SK-N-SH (cell line): ENCODE results near the gene IQCK. TPM values are rescaled to one million over a fixed set of nuclear protein-coding genes. Genes with fewer than 3 reads are reported as not detected.

ENCODE experiments used
- CTCF ChIA-PET: fragments of 300-600, 350-600 bp; formaldehyde crosslinking; extraction: SDS; loops from one replicate; lab custom pipeline; 2021; lab: Yijun Ruan, JAX
- POLR2A ChIA-PET: fragments of 350-600 bp; sonication (Branson Sonifier 250); formaldehyde crosslinking; extraction: SDS; loops from one replicate; lab custom pipeline; 2020; ENCODE audit warnings: antibody characterized with exemption, inconsistent platforms; lab: Yijun Ruan, JAX
- DNase-seq: peaks from one replicate; pipeline ENCODE4 v3.0.0; 2012
- H2AFZ ChIP-seq: fragments of 200-600 bp; sonication (generic); 2 replicates; pipeline ENCODE4 v1.8.1; 2016; ENCODE audit warnings: antibody characterized with exemption, mild to moderate bottlenecking, low read depth
- H3F3A ChIP-seq: fragments of 200-600 bp; sonication (generic); replicated peaks from 2 replicates; pipeline ENCODE3; 2016; ENCODE audit warnings: antibody characterized with exemption, mild to moderate bottlenecking; ENCODE audit not compliant: insufficient read depth
- H3K27ac ChIP-seq, 2 experiments: fragments of 200-500 bp in 1 of 2; fragments of 200-600 bp in 1 of 2; sonication (Bioruptor generic) in 1 of 2; sonication (generic), shearing (Covaris generic) in 1 of 2; 2 replicates each; pipeline versions ENCODE4 v1.5.1 to v1.6.1; 2014 to 2016; ENCODE audit warnings: low read depth in 2 of 2, inconsistent platforms in 1 of 2, low read length in 1 of 2, mild to moderate bottlenecking in 1 of 2, mixed read lengths in 1 of 2
- H3K27me3 ChIP-seq: fragments of 200-600 bp; sonication (generic), shearing (Covaris generic); 2 replicates; pipeline ENCODE4 v1.6.1; 2016; ENCODE audit warnings: mixed run types; ENCODE audit not compliant: insufficient read depth
- H3K36me3 ChIP-seq, 2 experiments: fragments of 200-500 bp in 1 of 2; fragments of 200-600 bp in 1 of 2; sonication (Bioruptor generic) in 1 of 2; sonication (generic) in 1 of 2; replicated peaks in 1 of 2; 2 replicates each; pipeline versions ENCODE3 to v1.5.1; 2014 to 2016; ENCODE audit warnings: low read length in 1 of 2, mild to moderate bottlenecking in 1 of 2; ENCODE audit not compliant: insufficient read depth in 2 of 2, control insufficient read depth in 1 of 2
- H3K4me1 ChIP-seq, 2 experiments: fragments of 200-500 bp in 1 of 2; fragments of 200-600 bp in 1 of 2; sonication (Bioruptor generic) in 1 of 2; sonication (generic), shearing (Covaris generic) in 1 of 2; 2 replicates each; pipeline versions ENCODE4 v1.5.1 to v1.6.1; 2014 to 2016; ENCODE audit warnings: low read depth in 1 of 2, low read length in 1 of 2, mixed run types in 1 of 2; ENCODE audit not compliant: insufficient read depth in 2 of 2, control insufficient read depth in 1 of 2
- H3K4me2 ChIP-seq: fragments of 200-600 bp; sonication (generic), shearing (Covaris generic); 2 replicates; pipeline ENCODE4 v1.6.1; 2017; ENCODE audit warnings: mixed run types
- H3K4me3 ChIP-seq, 2 experiments: fragments of 200-500 bp in 1 of 2; fragments of 200-600 bp in 1 of 2; sonication (Bioruptor generic) in 1 of 2; sonication (generic), shearing (Covaris generic) in 1 of 2; 2 replicates each; pipeline versions ENCODE4 v1.5.1 to v1.8.1; 2014 to 2016; ENCODE audit warnings: low read depth in 2 of 2, inconsistent platforms in 1 of 2, low read length in 1 of 2, mild to moderate bottlenecking in 1 of 2, mixed read lengths in 1 of 2, moderate library complexity in 1 of 2
- H3K79me2 ChIP-seq: fragments of 200-600 bp; sonication (generic); 2 replicates; pipeline ENCODE4 v1.8.1; 2017; ENCODE audit warnings: mild to moderate bottlenecking; ENCODE audit not compliant: insufficient read depth
- H3K9ac ChIP-seq: fragments of 200-600 bp; sonication (generic); 2 replicates; pipeline ENCODE4 v1.6.1; 2017; ENCODE audit warnings: mixed run types
- H3K9me2 ChIP-seq: fragments of 200-600 bp; sonication (generic); 2 replicates; pipeline ENCODE4 v1.6.1; 2017; ENCODE audit warnings: mixed run types
- H3K9me3 ChIP-seq: fragments of 200-600 bp; sonication (generic); 2 replicates; pipeline ENCODE4 v1.6.1; 2017; ENCODE audit warnings: mixed run types, mild to moderate bottlenecking, moderate library complexity
- H4K20me1 ChIP-seq: fragments of 200-600 bp; sonication (generic); 2 replicates; pipeline ENCODE4 v1.6.1; 2017; ENCODE audit warnings: mild to moderate bottlenecking, mixed run types; ENCODE audit not compliant: insufficient read depth
- ELF1 ChIP-seq: IDR thresholded peaks from 2 replicates; pipeline ENCODE4 v1.4.0; 2012
- EP300 ChIP-seq, 2 experiments: IDR thresholded peaks; 2 replicates each; pipeline versions ENCODE4 v1.4.0 to v1.6.1; 2012; ENCODE audit warnings: borderline replicate concordance in 1 of 2, low read depth in 1 of 2, low read length in 1 of 2
- FOSL2 ChIP-seq: IDR thresholded peaks from 2 replicates; pipeline ENCODE4 v1.4.0; 2012; ENCODE audit warnings: low read depth, mild to moderate bottlenecking, moderate library complexity, borderline replicate concordance
- FOXJ3 ChIP-seq: sonication (generic); formaldehyde crosslinking; IDR thresholded peaks from 2 replicates; pipeline ENCODE4 v1.5.1; 2020; ENCODE audit warnings: mild to moderate bottlenecking, missing genetic modification reagents
- FOXM1 ChIP-seq: IDR thresholded peaks from 2 replicates; pipeline ENCODE4 v1.4.0; 2012; ENCODE audit warnings: low read depth, mild to moderate bottlenecking
- GABPA ChIP-seq: IDR thresholded peaks from 2 replicates; pipeline ENCODE4 v1.4.0; 2012; ENCODE audit warnings: low read depth, mild to moderate bottlenecking
- JUND ChIP-seq: IDR thresholded peaks from 2 replicates; pipeline ENCODE4 v1.4.0; 2012
- MEF2A ChIP-seq: IDR thresholded peaks from 2 replicates; pipeline ENCODE4 v1.4.0; 2012; ENCODE audit warnings: low read depth, borderline replicate concordance
- MXI1 ChIP-seq: IDR thresholded peaks from 2 replicates; pipeline ENCODE4 v1.6.1; 2012; ENCODE audit warnings: mild to moderate bottlenecking, low read depth, low read length, improper control_type of control experiment
- RFX5 ChIP-seq: IDR thresholded peaks from 2 replicates; pipeline ENCODE4 v1.6.1; 2012; ENCODE audit warnings: mild to moderate bottlenecking, improper control_type of control experiment, low read length
- RXRA ChIP-seq: IDR thresholded peaks from 2 replicates; pipeline ENCODE4 v1.4.0; 2012; ENCODE audit warnings: low read depth, mild to moderate bottlenecking, borderline replicate concordance
- WGBS: methylation state at CpG from one replicate; pipeline ENCODE4 v1.1.6; 2017; ENCODE audit warnings: low lambda C conversion rate; 5-methylcytosine and 5-hydroxymethylcytosine counted together
- polyA plus RNA-seq, 3 experiments: library from polyadenylated mRNA; depleted of rRNA; stranded (reverse); fragments of >200 nt; gene quantifications; 2 replicates each; pipeline ENCODE4 v1.2.3, GENCODE V29; 2012
- TF ChIP-seq, protein P1 (sequence below): IDR thresholded peaks from 2 replicates; pipeline ENCODE4; 2012
- TF ChIP-seq, protein P2 (sequence below): IDR thresholded peaks from 2 replicates; pipeline ENCODE4 v1.4.0; 2012; ENCODE audit warnings: low read depth, borderline replicate concordance
- TF ChIP-seq, protein P3 (sequence below): IDR thresholded peaks from 2 replicates; pipeline ENCODE4 v1.4.0; 2012; ENCODE audit warnings: low read depth
- TF ChIP-seq, protein P4 (sequence below): IDR thresholded peaks from 2 replicates; pipeline ENCODE4 v1.6.1; 2012; ENCODE audit warnings: mild to moderate bottlenecking, low read depth, low read length, moderate library complexity
- TF ChIP-seq, protein P5 (sequence below): fragments of 150-350 bp; IDR thresholded peaks from 2 replicates; pipeline ENCODE4 v1.6.1; 2017; ENCODE audit warnings: antibody characterized with exemption, low read length, low read depth, borderline replicate concordance
- TF ChIP-seq, protein P6 (sequence below): fragments of 200-600 bp; sonication (generic); IDR thresholded peaks from 2 replicates; pipeline ENCODE4 v1.6.1; 2017; ENCODE audit warnings: antibody characterized with exemption, mild to moderate bottlenecking, moderate library complexity
- TF ChIP-seq, protein P7 (sequence below): fragments of 150-350 bp; IDR thresholded peaks from 2 replicates; pipeline ENCODE4 v1.6.1; 2016; ENCODE audit warnings: mild to moderate bottlenecking, low read depth, low read length

The IQCK gene
- polyA plus RNA-seq, 1 of the 3 experiments (the other 2 are of a cell fraction) = 7.3 TPM

DNA sequence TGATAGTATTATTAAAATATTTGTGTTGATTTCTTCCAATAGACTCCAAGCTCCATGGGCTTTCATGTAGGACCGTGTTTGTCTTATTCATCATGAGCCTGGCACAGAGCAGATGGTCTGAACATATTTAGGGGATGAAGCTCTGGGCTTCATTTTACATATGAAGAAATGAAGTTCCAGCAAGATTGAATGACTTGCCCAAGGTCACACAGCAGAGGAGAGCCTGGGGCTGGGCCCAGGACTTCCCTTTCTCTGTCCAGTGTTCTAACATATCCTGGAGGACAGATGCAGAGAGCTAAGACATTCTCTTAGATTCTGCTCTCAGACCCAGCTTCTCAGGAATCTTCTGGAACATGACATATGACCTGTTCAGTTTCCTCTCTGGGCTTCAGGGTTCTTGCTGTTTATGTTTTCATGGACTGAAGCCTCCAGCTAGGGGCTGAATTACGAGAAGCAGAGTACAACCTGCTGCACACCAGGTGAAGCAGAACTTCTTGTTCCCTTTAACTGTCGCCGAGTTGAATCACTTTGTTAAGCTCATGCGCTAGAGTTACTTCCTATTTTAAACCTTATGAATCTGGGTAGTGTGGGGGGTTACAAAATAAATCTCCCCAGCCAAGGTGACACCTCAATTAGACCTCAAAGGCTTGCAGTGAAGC is 113.0 kb downstream of the IQCK start:
- no peaks in the 10 kb centered on the region for H3K27me3 ChIP-seq
- peaks cover 4% of the 10 kb centered on the region for H3F3A ChIP-seq
- 90% methylated on average over 5 of the region's 5 CpGs for WGBS
- H2AFZ ChIP-seq = no peak overlapping the region
- no peaks in the 10 kb centered on the region for H3K36me3 ChIP-seq
- DNase-seq = no peak
- H3K9me3 ChIP-seq = no peaks in the 10 kb centered on the region
- no peak overlapping the region for H3K9ac ChIP-seq
- peaks cover 0 to 8% of the 10 kb centered on the region in 2 experiments; a peak in 1 of 4 replicates for H3K4me1 ChIP-seq
- ChIA-PET CTCF (interaction anchor here (1.4 kb wide), 1 partner anchor 21 kb away, joined by 3 read pairs; no protein-coding TSS in a partner anchor), POLR2A (no interaction called here)
- H3K27ac ChIP-seq = peak overlapping the region; percentile 7 to 40; a peak in 3 of 4 replicates
- TF ChIP-seq, protein P1, sequence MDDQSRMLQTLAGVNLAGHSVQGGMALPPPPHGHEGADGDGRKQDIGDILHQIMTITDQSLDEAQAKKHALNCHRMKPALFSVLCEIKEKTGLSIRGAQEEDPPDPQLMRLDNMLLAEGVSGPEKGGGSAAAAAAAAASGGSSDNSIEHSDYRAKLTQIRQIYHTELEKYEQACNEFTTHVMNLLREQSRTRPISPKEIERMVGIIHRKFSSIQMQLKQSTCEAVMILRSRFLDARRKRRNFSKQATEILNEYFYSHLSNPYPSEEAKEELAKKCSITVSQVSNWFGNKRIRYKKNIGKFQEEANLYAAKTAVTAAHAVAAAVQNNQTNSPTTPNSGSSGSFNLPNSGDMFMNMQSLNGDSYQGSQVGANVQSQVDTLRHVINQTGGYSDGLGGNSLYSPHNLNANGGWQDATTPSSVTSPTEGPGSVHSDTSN = no peak
- TF ChIP-seq, protein P2, sequence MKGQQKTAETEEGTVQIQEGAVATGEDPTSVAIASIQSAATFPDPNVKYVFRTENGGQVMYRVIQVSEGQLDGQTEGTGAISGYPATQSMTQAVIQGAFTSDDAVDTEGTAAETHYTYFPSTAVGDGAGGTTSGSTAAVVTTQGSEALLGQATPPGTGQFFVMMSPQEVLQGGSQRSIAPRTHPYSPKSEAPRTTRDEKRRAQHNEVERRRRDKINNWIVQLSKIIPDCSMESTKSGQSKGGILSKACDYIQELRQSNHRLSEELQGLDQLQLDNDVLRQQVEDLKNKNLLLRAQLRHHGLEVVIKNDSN = no peak
- no peak for TF ChIP-seq MEF2A
- TF ChIP-seq MXI1 = no peak
- TF ChIP-seq, protein P3, sequence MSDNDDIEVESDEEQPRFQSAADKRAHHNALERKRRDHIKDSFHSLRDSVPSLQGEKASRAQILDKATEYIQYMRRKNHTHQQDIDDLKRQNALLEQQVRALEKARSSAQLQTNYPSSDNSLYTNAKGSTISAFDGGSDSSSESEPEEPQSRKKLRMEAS = no peak
- no peak for TF ChIP-seq FOSL2
- no peak for TF ChIP-seq RXRA
- TF ChIP-seq FOXJ3 (CRISPR knock-in tag) = no peak
- TF ChIP-seq ELF1 = no peak
- TF ChIP-seq FOXM1 = no peak
- TF ChIP-seq, protein P4, sequence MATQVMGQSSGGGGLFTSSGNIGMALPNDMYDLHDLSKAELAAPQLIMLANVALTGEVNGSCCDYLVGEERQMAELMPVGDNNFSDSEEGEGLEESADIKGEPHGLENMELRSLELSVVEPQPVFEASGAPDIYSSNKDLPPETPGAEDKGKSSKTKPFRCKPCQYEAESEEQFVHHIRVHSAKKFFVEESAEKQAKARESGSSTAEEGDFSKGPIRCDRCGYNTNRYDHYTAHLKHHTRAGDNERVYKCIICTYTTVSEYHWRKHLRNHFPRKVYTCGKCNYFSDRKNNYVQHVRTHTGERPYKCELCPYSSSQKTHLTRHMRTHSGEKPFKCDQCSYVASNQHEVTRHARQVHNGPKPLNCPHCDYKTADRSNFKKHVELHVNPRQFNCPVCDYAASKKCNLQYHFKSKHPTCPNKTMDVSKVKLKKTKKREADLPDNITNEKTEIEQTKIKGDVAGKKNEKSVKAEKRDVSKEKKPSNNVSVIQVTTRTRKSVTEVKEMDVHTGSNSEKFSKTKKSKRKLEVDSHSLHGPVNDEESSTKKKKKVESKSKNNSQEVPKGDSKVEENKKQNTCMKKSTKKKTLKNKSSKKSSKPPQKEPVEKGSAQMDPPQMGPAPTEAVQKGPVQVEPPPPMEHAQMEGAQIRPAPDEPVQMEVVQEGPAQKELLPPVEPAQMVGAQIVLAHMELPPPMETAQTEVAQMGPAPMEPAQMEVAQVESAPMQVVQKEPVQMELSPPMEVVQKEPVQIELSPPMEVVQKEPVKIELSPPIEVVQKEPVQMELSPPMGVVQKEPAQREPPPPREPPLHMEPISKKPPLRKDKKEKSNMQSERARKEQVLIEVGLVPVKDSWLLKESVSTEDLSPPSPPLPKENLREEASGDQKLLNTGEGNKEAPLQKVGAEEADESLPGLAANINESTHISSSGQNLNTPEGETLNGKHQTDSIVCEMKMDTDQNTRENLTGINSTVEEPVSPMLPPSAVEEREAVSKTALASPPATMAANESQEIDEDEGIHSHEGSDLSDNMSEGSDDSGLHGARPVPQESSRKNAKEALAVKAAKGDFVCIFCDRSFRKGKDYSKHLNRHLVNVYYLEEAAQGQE = no peak
- TF ChIP-seq, protein P5, sequence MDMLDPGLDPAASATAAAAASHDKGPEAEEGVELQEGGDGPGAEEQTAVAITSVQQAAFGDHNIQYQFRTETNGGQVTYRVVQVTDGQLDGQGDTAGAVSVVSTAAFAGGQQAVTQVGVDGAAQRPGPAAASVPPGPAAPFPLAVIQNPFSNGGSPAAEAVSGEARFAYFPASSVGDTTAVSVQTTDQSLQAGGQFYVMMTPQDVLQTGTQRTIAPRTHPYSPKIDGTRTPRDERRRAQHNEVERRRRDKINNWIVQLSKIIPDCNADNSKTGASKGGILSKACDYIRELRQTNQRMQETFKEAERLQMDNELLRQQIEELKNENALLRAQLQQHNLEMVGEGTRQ = no peak
- TF ChIP-seq, protein P6, sequence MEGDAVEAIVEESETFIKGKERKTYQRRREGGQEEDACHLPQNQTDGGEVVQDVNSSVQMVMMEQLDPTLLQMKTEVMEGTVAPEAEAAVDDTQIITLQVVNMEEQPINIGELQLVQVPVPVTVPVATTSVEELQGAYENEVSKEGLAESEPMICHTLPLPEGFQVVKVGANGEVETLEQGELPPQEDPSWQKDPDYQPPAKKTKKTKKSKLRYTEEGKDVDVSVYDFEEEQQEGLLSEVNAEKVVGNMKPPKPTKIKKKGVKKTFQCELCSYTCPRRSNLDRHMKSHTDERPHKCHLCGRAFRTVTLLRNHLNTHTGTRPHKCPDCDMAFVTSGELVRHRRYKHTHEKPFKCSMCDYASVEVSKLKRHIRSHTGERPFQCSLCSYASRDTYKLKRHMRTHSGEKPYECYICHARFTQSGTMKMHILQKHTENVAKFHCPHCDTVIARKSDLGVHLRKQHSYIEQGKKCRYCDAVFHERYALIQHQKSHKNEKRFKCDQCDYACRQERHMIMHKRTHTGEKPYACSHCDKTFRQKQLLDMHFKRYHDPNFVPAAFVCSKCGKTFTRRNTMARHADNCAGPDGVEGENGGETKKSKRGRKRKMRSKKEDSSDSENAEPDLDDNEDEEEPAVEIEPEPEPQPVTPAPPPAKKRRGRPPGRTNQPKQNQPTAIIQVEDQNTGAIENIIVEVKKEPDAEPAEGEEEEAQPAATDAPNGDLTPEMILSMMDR = no peak
- TF ChIP-seq EP300 (IDR thresholded peaks at IDR 0.05; ENCODE audit: borderline replicate concordance in 1 of 2, low read depth in 1 of 2, low read length in 1 of 2) = no peak
- no peak for TF ChIP-seq RFX5
- TF ChIP-seq JUND = no peak
- TF ChIP-seq GABPA = no peak
- TF ChIP-seq, protein P7, sequence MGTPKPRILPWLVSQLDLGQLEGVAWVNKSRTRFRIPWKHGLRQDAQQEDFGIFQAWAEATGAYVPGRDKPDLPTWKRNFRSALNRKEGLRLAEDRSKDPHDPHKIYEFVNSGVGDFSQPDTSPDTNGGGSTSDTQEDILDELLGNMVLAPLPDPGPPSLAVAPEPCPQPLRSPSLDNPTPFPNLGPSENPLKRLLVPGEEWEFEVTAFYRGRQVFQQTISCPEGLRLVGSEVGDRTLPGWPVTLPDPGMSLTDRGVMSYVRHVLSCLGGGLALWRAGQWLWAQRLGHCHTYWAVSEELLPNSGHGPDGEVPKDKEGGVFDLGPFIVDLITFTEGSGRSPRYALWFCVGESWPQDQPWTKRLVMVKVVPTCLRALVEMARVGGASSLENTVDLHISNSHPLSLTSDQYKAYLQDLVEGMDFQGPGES = no peak
- no peak overlapping the region for H3K4me3 ChIP-seq
- no peaks in the 10 kb centered on the region for H3K9me2 ChIP-seq
- no peaks in the 10 kb centered on the region for H3K79me2 ChIP-seq
- H4K20me1 ChIP-seq = no peaks in the 10 kb centered on the region
- peak overlapping the region; percentile 3; the same call in 1 of the 2 replicates for H3K4me2 ChIP-seq
